T-helper 1 cell (primary cell): Measurements from ENCODE around the gene GOLGA6A.
"Not testable (repeated sequence)": the region's sequence is repeated elsewhere in the genome, so short reads cannot be mapped to it uniquely, and the experiment has no call there.

Experiments used
- DNase-seq, 5 donors: peaks; one replicate each; pipeline ENCODE4 v3.0.0-alpha.2; 2012 to 2020

Gene GOLGA6A

GRCh38 chr15:74052271-74053260, 29.8 kb downstream of the GOLGA6A start:
- DNase-seq, result not testable (repeated sequence)

- DNase-seq, result no peak
These were observed 31.7 kb downstream of the GOLGA6A start for GRCh38 chr15:74050556-74051234.

- DNase-seq, result no peak
These were observed 32.2 kb downstream of the GOLGA6A start for GRCh38 chr15:74050127-74050526.

- no peak for DNase-seq
These were observed 36.1 kb downstream of the GOLGA6A start for GRCh38 chr15:74046275-74046674.

- DNase-seq, result no peak
These were observed 36.6 kb downstream of the GOLGA6A start for GRCh38 chr15:74045636-74046274.

- DNase-seq, result no peak
These were observed 37.2 kb downstream of the GOLGA6A start for GRCh38 chr15:74045184-74045583.

- DNase-seq, result no peak
These were observed 37.9 kb downstream of the GOLGA6A start for GRCh38 chr15:74044267-74045110.

GRCh38 chr15:74043425-74044266, 38.7 kb downstream of the GOLGA6A start:
- DNase-seq, result no peak

GRCh38 chr15:74042603-74043424, 39.5 kb downstream of the GOLGA6A start:
- no peak for DNase-seq

- no peak for DNase-seq
These were observed 40.4 kb downstream of the GOLGA6A start for GRCh38 chr15:74041777-74042435.

- DNase-seq, result no peak
These were observed 41.0 kb downstream of the GOLGA6A start for GRCh38 chr15:74041311-74041756.

GRCh38 chr15:74040109-74040850, 42.1 kb downstream of the GOLGA6A start:
- no peak for DNase-seq

- DNase-seq, result no peak
These were observed 42.7 kb downstream of the GOLGA6A start for GRCh38 chr15:74039656-74040010.

GRCh38 chr15:74038707-74039655, 43.4 kb downstream of the GOLGA6A start:
- no peak for DNase-seq

GRCh38 chr15:74037171-74038117, 44.9 kb downstream of the GOLGA6A start:
- DNase-seq, result no peak

GRCh38 chr15:74036271-74037170, 45.8 kb downstream of the GOLGA6A start:
- no peak for DNase-seq
